Ishikawa (cell line): Measurements from ENCODE around the gene ARID3B.

Source experiments
- CEBPB ChIP-seq: IDR thresholded peaks from 2 replicates; pipeline ENCODE4 v1.6.1; 2012
- CREB1 ChIP-seq: IDR thresholded peaks from 2 replicates; pipeline ENCODE4 v1.6.1; 2012; ENCODE audit warnings: low read depth
- EGR1 ChIP-seq: IDR thresholded peaks from 2 replicates; pipeline ENCODE4 v1.6.1; 2012
- EP300 ChIP-seq: IDR thresholded peaks from 2 replicates; pipeline ENCODE4 v1.6.1; 2012; ENCODE audit warnings: borderline replicate concordance
- FOXM1 ChIP-seq: IDR thresholded peaks from 2 replicates; pipeline ENCODE4 v1.6.1; 2012; ENCODE audit warnings: low read depth, borderline replicate concordance
- NFIC ChIP-seq: IDR thresholded peaks from 2 replicates; pipeline ENCODE4 v1.6.1; 2012
- RAD21 ChIP-seq: IDR thresholded peaks from 2 replicates; pipeline ENCODE4 v1.6.1; 2012; ENCODE audit warnings: low read depth
- TAF1 ChIP-seq: IDR thresholded peaks from 2 replicates; pipeline ENCODE4 v1.6.1; 2012; ENCODE audit warnings: low read depth, mild to moderate bottlenecking
- TCF12 ChIP-seq: IDR thresholded peaks from 2 replicates; pipeline ENCODE4 v1.6.1; 2012; ENCODE audit warnings: low read depth
- TEAD4 ChIP-seq: IDR thresholded peaks from 2 replicates; pipeline ENCODE4 v1.6.1; 2012
- YY1 ChIP-seq: IDR thresholded peaks from 2 replicates; pipeline ENCODE4 v1.6.1; 2012; ENCODE audit warnings: low read depth
- ZBTB7A ChIP-seq: IDR thresholded peaks from 2 replicates; pipeline ENCODE4 v1.6.1; 2012; ENCODE audit warnings: low read depth
- TF ChIP-seq, protein P1 (sequence below): IDR thresholded peaks from 2 replicates; pipeline ENCODE4 v1.6.1; 2012; ENCODE audit warnings: low read depth, mild to moderate bottlenecking
- TF ChIP-seq, protein P2 (sequence below): IDR thresholded peaks from 2 replicates; pipeline ENCODE4 v1.6.1; 2012
- TF ChIP-seq, protein P3 (sequence below): IDR thresholded peaks from 2 replicates; pipeline ENCODE4 v1.6.1; 2012

ARID3B gene

DNA sequence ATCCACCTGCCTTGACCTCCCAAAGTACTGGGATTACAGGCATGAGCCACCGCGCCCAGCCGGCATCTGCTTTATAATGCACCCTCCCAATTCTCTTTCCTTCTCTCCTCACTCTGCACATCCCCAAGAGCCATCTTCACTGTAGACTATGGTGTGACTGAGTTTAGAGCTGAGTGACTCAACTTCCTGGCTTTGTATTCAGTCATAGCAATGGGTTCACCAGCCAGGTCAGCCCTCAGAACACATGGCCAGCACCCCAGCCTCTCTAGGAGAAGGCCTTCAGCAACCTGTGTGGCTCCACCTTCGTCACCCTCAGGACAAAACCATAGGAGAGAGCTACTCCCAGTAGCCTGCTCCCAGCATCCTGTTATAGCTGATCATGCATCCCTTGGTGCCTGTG is 33.0 kb downstream of the ARID3B start:
- no peak for TF ChIP-seq NFIC
- TF ChIP-seq ZBTB7A: no peak
- TF ChIP-seq EP300: no peak
- no peak for TF ChIP-seq TEAD4
- TF ChIP-seq EGR1: no peak
- no peak for TF ChIP-seq RAD21
- TF ChIP-seq CREB1: no peak
- TF ChIP-seq TCF12: no peak
- TF ChIP-seq CEBPB: no peak
- TF ChIP-seq, protein P1, sequence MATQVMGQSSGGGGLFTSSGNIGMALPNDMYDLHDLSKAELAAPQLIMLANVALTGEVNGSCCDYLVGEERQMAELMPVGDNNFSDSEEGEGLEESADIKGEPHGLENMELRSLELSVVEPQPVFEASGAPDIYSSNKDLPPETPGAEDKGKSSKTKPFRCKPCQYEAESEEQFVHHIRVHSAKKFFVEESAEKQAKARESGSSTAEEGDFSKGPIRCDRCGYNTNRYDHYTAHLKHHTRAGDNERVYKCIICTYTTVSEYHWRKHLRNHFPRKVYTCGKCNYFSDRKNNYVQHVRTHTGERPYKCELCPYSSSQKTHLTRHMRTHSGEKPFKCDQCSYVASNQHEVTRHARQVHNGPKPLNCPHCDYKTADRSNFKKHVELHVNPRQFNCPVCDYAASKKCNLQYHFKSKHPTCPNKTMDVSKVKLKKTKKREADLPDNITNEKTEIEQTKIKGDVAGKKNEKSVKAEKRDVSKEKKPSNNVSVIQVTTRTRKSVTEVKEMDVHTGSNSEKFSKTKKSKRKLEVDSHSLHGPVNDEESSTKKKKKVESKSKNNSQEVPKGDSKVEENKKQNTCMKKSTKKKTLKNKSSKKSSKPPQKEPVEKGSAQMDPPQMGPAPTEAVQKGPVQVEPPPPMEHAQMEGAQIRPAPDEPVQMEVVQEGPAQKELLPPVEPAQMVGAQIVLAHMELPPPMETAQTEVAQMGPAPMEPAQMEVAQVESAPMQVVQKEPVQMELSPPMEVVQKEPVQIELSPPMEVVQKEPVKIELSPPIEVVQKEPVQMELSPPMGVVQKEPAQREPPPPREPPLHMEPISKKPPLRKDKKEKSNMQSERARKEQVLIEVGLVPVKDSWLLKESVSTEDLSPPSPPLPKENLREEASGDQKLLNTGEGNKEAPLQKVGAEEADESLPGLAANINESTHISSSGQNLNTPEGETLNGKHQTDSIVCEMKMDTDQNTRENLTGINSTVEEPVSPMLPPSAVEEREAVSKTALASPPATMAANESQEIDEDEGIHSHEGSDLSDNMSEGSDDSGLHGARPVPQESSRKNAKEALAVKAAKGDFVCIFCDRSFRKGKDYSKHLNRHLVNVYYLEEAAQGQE: no peak
- TF ChIP-seq, protein P2, sequence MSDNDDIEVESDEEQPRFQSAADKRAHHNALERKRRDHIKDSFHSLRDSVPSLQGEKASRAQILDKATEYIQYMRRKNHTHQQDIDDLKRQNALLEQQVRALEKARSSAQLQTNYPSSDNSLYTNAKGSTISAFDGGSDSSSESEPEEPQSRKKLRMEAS: no peak
- no peak for TF ChIP-seq FOXM1
- TF ChIP-seq, protein P3, sequence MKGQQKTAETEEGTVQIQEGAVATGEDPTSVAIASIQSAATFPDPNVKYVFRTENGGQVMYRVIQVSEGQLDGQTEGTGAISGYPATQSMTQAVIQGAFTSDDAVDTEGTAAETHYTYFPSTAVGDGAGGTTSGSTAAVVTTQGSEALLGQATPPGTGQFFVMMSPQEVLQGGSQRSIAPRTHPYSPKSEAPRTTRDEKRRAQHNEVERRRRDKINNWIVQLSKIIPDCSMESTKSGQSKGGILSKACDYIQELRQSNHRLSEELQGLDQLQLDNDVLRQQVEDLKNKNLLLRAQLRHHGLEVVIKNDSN: no peak
- no peak for TF ChIP-seq TAF1
- no peak for TF ChIP-seq YY1

DNA sequence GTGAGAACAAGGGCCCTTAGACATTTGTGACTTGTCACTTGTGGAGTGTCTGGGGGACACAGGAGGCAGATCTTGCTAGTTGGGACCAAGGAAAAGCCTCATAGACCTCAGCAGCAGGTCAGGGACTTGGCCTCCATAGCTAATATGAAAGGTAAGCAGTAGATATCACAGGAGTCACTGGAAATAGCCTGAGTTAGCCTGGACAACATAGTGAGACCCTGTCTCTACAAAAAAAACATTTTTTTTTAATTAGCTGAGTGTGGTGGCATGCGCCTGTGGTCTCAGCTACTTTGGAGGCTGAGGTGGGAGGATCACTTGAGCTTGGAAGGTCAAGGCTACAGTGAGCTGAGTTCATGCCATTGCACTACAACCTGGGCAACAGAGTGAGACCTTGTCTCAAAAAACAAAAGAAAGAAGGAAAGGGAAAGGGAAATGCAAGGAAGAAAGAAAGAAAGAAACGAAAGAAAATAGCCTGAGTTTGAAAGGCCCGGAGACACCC is 37.5 kb downstream of the ARID3B start:
- TF ChIP-seq TCF12 (no peak), TEAD4 (no peak), YY1 (no peak), FOXM1 (no peak), NFIC (no peak), RAD21 (no peak), CREB1 (no peak), CEBPB (no peak), ZBTB7A (no peak), TAF1 (no peak)
- TF ChIP-seq, protein P3: no peak
- TF ChIP-seq, protein P1: no peak

DNA sequence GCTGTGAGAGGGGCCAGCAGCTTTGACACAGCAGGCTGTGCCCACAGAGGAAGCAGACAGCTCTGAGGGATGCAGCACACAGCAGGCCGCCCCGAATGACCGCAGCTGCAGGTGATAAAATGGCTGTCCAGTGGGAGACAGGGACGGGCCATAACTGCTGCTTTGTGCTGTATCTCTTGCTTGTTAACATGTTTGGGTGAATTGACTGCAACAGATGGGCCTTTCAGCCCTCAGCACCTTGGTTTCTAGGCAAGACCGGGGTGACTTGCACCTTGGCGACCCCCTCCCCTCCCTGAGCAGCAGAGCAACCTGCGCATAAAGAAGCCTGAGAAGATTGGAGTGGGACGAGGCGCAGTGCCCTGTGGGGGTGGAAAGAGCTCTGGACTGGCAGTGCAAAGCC is 38.0 kb downstream of the ARID3B start:
- TF ChIP-seq TAF1 (no peak), CEBPB (no peak), EP300 (no peak), NFIC (no peak), TEAD4 (no peak)

DNA sequence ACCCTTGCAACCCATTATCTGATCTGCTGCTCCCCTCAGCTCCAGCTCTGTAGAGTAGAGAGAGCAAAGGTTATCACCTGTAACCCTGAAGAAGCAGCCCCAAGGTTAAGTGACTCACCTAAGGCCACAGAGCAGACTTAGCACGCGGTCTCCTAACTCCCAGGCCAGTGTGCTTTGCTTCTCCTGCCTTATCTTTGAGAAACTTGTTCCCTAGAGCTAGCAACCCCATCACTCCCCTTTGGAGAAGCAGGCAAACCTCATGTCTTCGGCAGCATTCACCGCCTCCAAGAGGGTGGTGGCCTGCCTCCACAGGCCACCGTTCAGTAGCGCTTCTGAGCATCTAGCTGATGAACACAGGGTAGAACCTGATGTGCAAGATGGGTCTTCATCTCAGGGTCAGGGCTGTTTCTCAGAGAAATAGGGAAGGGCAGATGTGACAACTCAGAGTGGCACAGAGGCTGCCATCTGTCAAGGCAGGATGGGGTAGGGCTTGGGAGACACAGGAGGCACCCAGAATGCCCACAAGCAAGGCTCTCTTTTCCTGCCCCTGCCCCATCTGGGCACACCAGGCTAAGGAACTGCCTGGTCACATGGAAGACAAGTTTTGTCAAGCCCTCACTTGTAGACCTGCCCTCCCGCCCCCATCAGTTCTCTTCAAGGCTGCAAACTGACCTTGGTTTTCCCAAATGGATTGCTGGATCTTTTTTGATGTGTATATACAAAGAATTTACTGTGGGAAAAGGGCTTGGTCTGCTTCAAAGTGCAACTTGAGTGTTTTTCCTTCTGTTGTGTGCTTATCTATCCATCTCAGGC is 39.7 kb downstream of the ARID3B start:
- TF ChIP-seq FOXM1 (no peak), NFIC (no peak), EP300 (no peak)

DNA sequence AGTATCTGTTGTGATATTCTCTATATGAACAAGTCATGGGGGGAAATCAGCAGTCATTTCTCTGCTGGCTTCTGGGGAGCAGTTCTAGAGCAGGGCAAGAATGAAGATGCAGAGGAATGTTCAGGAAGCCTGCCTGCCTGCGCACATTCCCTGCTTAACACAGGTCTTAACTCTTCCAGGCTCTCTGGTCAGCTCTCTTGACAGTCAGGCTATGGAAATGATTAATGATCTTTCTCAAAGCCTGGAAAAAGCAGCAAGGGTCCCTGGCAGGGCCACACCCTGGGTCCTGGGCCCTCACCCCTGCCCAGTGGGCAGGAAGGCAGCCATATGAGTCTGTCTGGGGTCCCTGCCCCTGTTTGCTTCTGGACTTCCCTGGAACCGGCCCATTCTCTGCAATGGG is 43.2 kb downstream of the ARID3B start:
- no peak for TF ChIP-seq FOXM1
- TF ChIP-seq NFIC: no peak
- no peak for TF ChIP-seq RAD21
- no peak for TF ChIP-seq EP300
- TF ChIP-seq CEBPB: no peak
- TF ChIP-seq, protein P1: no peak
- TF ChIP-seq, protein P2: no peak
- no peak for TF ChIP-seq TAF1
- TF ChIP-seq ZBTB7A: no peak
- TF ChIP-seq TEAD4: no peak
